Activated CD4-positive, alpha-beta T cell treated with anti-CD3 and anti-CD28 coated beads for 36 hours (primary cell): ENCODE data around the gene KAT6B. TPM values are rescaled to one million over a fixed set of nuclear protein-coding genes. Genes with fewer than 3 reads are reported as not detected.

Experiments used
- ATAC-seq: fragments of 200-7000 bp; cut with Tn5 transposase; one replicate; pipeline ENCODE4 v1.10.0; 2021; ENCODE audit warnings: mild to moderate bottlenecking, moderate library complexity
- CTCF ChIA-PET: fragments of 350-600 bp; sonication (Branson Sonifier 250); formaldehyde crosslinking; loops from one replicate; lab custom pipeline; 2021; ENCODE audit warnings: antibody characterized with exemption; lab: Charles Lee
- POLR2A ChIA-PET: fragments of 350-600 bp; sonication (Branson Sonifier 250); formaldehyde crosslinking; loops from one replicate; lab custom pipeline; 2021; ENCODE audit warnings: antibody characterized with exemption, inconsistent platforms; lab: Charles Lee
- DNase-seq: peaks from one replicate; pipeline ENCODE4 v3.0.0-alpha.2; 2020
- H3K27ac Mint-ChIP-seq: one replicate; pipeline ENCODE4 v1.8.0; 2021; ENCODE audit warnings: mixed read lengths
- H3K27me3 Mint-ChIP-seq: one replicate; pipeline ENCODE4 v1.8.0; 2021; ENCODE audit warnings: mixed read lengths
- H3K36me3 Mint-ChIP-seq: one replicate; pipeline ENCODE4 v1.8.0; 2021; ENCODE audit warnings: low read depth, mixed read lengths
- H3K4me1 Mint-ChIP-seq: one replicate; pipeline ENCODE4 v1.8.0; 2021; ENCODE audit warnings: mixed read lengths
- H3K4me3 Mint-ChIP-seq: one replicate; pipeline ENCODE4 v1.8.0; 2021; ENCODE audit warnings: mild to moderate bottlenecking, moderate library complexity, mixed read lengths
- H3K9me3 Mint-ChIP-seq: one replicate; pipeline ENCODE4 v1.8.0; 2021; ENCODE audit warnings: low read depth, mixed read lengths
- intact Hi-C, 2 experiments: fragments of 100-400 bp; cut with DNase I in 1 of 2; cut with micrococcal nuclease in 1 of 2; formaldehyde crosslinking; loops; one replicate each; pipeline versions ENCODE4 v1.14.2 to v1.15.1; 2022 to 2024; cut with DNase I, micrococcal nuclease
- total RNA-seq, 2 experiments: library from RNA; stranded (reverse); gene quantifications; one replicate each; pipeline ENCODE4 v1.2.3, GENCODE V29; 2021

KAT6B gene
- total RNA-seq, 2 experiments from 2014 or later, result 20.0 to 20.9 TPM

DNA sequence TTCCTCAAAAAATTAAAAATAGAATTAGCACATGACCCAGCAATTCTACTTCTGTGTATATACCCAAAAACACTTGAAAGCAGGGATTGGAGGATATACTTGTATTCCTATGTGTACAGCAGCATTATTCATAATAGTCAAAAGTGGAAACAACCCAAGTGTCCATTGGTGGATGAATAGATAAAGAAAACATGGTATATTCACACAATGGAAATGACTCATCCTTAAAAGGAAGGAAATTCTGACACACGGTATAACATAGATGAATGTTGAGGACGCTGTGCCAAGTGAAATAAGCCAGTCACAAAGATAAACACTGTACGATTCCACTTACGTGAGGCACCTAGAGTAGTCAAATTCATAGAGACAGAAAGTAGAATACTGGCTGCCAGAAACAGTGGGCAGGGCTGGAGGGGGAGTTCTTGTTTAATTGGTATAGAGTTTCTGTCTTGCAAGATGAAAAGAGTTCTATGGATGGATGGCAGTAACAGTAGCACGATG, 26.6 kb upstream of the KAT6B start:
- Mint-ChIP-seq H3K27ac (peak overlapping the region; percentile 24), H3K9me3 (no peaks in the 10 kb centered on the region), H3K36me3 (no peaks in the 10 kb centered on the region), H3K27me3 (no peaks in the 10 kb centered on the region), H3K4me3 (no peak overlapping the region), H3K4me1 (peaks cover 11% of the 10 kb centered on the region)
- ATAC-seq (peak; percentile 99), DNase-seq (peak; percentile 71)
- ChIA-PET POLR2A (no interaction called here), CTCF (interaction anchor here (0.7 kb wide), 1 partner anchor 705 kb away, joined by 3 read pairs; no protein-coding TSS in a partner anchor)
- intact Hi-C loops, result loop anchor here in 1 of 2 experiments (1.0 to 5.0 kb wide), 4 partner anchors 27 to 297 kb away; partner anchors contain the start of gene KAT6B

DNA sequence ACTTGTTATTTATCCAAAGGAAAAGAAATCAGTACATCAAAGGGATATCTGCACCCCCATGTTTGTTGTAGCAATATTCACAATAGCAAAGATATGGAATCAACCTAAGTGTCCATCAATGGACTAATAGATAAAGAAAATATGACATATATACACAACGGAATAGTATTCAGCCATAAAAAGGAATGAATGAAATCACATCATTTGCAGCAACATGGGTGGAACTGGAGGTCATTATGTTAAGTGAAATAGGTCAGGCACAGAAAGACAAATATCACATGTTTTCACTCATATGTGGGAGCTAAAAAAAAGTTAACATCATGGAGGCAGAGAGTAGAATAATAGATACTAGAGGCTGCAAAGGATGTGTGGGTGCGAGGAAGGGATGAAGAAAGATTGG, 25.0 kb upstream of the KAT6B start:
- CTCF ChIA-PET, result interaction anchor here (0.6 kb wide), 1 partner anchor 257 kb away, joined by 3 read pairs; no protein-coding TSS in a partner anchor
- H3K27ac Mint-ChIP-seq, result no peak overlapping the region
- ATAC-seq (no peak), DNase-seq (no peak)
- POLR2A ChIA-PET, result no interaction called here
- peaks cover 7% of the 10 kb centered on the region for H3K4me1 Mint-ChIP-seq
- H3K4me3 Mint-ChIP-seq, result no peak overlapping the region
- no peaks in the 10 kb centered on the region for H3K9me3 Mint-ChIP-seq
- H3K36me3 Mint-ChIP-seq, result no peaks in the 10 kb centered on the region
- intact Hi-C loops, result no loop called here
- H3K27me3 Mint-ChIP-seq, result no peaks in the 10 kb centered on the region

DNA sequence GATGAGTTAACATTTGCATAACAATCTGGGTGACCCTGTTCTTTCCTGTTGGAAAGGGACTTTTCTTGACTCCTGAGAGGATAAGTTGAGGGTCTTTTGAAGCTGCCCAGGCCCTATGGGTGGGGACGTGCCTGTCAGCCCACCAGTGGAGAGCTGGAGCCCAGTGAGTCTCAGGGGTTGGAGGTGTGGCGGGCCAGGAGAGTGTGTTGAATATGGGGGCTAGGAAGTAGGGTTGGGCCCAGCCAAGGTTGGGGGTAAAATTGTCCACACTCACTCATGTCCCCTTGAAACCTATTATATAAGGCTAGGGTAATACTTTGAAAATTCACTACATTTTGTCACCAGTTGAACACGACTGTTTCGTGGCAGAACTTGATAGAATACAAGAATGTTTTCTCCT, 17.9 kb upstream of the KAT6B start:
- intact Hi-C loops, result no loop called here
- no peaks in the 10 kb centered on the region for H3K9me3 Mint-ChIP-seq
- no peak for ATAC-seq
- POLR2A ChIA-PET, result no interaction called here
- H3K4me3 Mint-ChIP-seq, result no peak overlapping the region
- DNase-seq, result no peak
- H3K27me3 Mint-ChIP-seq, result no peaks in the 10 kb centered on the region
- no peaks in the 10 kb centered on the region for H3K36me3 Mint-ChIP-seq
- H3K27ac Mint-ChIP-seq, result no peak overlapping the region
- CTCF ChIA-PET, result no interaction called here
- no peaks in the 10 kb centered on the region for H3K4me1 Mint-ChIP-seq

DNA sequence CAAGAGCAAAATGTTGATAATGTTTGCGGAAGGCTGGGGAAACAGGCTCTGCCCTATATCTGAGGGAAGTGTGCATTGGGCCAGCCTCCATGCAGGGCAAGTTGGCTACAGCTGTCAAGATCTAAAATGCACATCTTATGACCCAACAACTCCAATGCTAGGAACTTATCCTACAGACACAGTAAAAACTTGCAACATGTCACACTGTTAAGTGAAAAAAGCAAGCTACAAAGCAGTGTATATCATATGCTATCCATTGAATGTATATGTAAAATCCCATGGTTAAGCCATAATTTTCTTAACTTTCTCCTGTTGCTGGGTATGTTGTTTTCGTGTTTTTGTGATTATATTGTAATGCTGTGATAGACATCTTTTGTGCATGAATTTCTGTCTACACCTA, 16.3 kb upstream of the KAT6B start:
- CTCF ChIA-PET, result no interaction called here
- ATAC-seq (no peak), DNase-seq (no peak)
- Mint-ChIP-seq H3K27ac (no peak overlapping the region), H3K27me3 (no peaks in the 10 kb centered on the region), H3K4me3 (no peak overlapping the region), H3K36me3 (no peaks in the 10 kb centered on the region), H3K4me1 (no peaks in the 10 kb centered on the region), H3K9me3 (no peaks in the 10 kb centered on the region)
- POLR2A ChIA-PET, result no interaction called here
- intact Hi-C loops, result no loop called here

DNA sequence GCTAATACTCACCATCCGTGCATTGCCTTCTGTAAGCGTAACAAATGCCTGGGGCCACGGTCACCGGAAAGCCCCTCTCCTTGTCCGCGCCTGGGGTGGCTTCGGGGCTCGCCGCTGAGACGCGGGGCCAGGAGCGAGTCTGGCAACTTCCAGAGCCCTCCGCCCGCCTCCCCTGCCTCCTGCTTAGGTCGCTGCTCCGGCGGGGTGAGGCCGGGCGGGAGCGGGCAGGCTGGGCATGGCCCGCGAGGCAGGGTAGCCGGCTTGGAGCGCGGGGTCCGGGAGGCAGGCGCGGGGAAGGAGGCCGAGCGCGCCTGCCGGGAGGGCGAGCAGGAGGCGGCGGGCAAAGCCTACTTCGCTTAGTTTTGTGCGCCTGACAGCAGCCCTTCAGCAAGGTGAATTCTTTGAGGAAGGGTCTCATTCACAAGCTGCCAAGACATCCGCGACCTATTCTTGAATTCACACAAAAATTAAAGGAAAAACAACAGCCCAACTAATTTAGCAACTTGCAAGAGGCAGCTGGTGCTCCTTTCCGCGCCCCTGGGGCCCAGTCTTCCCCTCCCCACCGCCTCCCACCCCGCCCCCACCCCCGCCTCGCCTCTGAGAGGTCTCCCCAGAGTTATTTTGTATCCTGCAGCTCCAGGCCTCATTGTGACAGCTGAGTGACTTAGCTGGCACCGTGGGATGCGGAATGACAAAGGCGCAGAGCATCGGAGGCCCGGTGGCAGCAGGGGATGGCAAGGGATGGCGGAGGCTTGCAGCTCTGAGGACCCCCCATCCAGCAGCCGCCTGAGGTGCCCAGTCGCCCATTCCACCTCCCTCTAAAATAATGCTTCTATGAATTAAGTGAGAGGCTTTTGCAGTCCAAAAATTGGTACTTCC, 12.8 kb upstream of the KAT6B start:
- Mint-ChIP-seq H3K27me3 (no peaks in the 10 kb centered on the region), H3K27ac (no peak overlapping the region), H3K9me3 (peaks cover 7% of the 10 kb centered on the region), H3K4me3 (no peak overlapping the region), H3K4me1 (peaks cover 2% of the 10 kb centered on the region), H3K36me3 (no peaks in the 10 kb centered on the region)
- ChIA-PET CTCF (no interaction called here), POLR2A (no interaction called here)
- no peak for DNase-seq
- intact Hi-C loops, result no loop called here
- ATAC-seq, result no peak

DNA sequence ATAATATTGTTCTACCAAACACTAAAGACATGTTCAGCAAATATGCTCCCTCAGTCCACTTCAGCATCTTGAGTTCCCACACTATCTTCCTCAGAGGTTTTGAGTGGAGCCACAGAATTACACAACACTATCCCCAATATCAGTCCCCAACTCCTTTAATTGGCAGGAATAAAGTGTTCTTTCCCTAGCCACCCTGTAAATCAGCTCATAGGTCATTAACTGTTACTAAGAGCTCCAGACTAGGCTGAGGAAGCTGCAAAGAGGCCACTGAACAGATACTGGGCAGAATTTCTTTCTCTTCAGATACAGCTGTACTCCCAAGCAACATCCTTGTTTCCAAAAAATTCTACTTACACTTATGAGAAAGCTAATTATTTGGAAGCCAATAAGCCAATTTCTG, 11.6 kb upstream of the KAT6B start:
- Mint-ChIP-seq H3K27ac (no peak overlapping the region), H3K4me3 (no peak overlapping the region), H3K4me1 (peaks cover 2% of the 10 kb centered on the region), H3K36me3 (no peaks in the 10 kb centered on the region), H3K27me3 (no peaks in the 10 kb centered on the region), H3K9me3 (peaks cover 7% of the 10 kb centered on the region)
- ChIA-PET POLR2A (no interaction called here), CTCF (no interaction called here)
- ATAC-seq (no peak), DNase-seq (no peak)
- intact Hi-C loops, result no loop called here

DNA sequence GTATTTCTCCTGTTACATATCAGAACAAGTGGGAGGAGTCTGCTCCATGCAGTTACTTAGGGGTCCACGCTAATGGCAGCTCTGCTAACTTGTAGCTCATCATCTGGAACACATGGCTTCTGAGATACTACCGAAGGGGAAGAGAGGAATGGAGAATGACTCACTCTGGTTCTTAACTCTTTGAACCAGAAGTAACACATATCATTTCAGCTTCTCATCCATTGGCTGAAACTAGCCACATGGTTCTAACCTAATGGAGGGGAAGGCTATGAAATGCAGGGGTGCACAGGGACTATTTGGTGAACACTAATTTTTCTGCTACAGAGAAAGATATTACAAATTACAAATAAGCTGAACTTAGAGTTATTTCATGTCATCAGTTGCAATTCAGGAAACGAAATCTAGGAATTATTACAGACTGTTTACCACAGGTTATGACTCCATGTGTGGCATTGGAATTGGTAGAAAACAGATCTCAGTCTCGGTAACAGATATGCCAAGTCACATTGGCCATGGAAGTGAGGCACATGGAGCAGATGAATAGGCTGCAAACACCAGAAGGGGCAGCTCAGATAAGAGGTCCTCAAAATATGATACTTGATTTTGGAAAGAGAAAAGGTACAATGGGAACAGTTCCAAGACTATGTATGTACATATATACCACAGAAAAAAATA, 9.4 kb upstream of the KAT6B start:
- no peak overlapping the region for H3K27ac Mint-ChIP-seq

DNA sequence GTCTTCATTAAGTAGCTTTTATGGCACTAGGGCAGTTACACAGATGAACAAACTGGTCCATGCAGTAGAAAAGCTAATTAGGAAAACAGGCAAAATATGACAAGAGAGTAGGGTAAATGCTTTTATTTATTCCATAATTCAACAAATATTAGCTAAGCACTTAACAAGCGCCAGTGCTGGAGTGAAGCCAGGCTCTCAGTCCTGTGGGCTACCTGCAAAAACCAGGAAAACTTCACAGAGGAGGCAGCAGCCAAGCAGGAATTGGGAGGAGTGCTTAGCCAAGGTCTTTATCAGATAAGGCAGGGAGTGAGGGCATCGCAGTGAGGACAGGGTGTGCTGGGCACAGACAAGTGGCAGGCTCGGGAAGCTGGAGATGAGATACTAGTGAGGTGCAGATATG, 4.9 kb upstream of the KAT6B start:
- POLR2A ChIA-PET, result no interaction called here

More for the DNA sequence above, 9.4 kb upstream of the KAT6B start:
- Mint-ChIP-seq H3K9me3 (peaks cover 7% of the 10 kb centered on the region), H3K4me3 (no peak overlapping the region), H3K36me3 (no peaks in the 10 kb centered on the region), H3K27me3 (no peaks in the 10 kb centered on the region), H3K4me1 (peaks cover 6% of the 10 kb centered on the region)
- ChIA-PET POLR2A (no interaction called here), CTCF (no interaction called here)
- ATAC-seq (no peak), DNase-seq (no peak)
- intact Hi-C loops, result no loop called here

DNA sequence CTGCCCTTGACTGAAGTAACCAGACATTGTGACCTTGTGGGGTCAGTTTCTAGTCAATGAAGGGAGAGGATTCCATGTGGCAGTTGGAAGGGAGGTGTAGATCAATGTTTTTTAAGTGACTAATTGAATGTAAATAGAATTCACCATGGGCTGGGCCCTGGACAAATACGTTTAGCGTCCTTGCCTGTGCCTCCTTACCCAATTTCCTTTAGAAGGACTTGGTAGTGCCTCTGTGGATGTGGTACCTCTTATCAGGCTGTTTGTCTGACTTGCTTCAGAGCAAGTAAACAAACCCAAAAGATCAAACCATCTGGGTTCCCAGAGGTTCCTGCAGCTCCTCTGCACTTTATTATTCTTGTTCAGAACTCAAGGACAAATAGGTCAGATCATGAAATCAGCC, 4.3 kb upstream of the KAT6B start:
- H3K9me3 Mint-ChIP-seq, result peaks cover 1% of the 10 kb centered on the region
- H3K27ac Mint-ChIP-seq, result peak overlapping the region; percentile 18
- POLR2A ChIA-PET, result no interaction called here
- no peak for ATAC-seq
- no peaks in the 10 kb centered on the region for H3K36me3 Mint-ChIP-seq
- intact Hi-C loops, result loop anchor here in 1 of 2 experiments (10.0 kb wide), 2 partner anchors 153 to 557 kb away; no protein-coding TSS in a partner anchor
- CTCF ChIA-PET, result interaction anchor here (0.6 to 1.3 kb wide), 7 partner anchors 8 to 413 kb away, joined by 3 read pairs; partner anchors contain the start of gene COMTD1
- no peaks in the 10 kb centered on the region for H3K27me3 Mint-ChIP-seq
- DNase-seq, result no peak
- no peak overlapping the region for H3K4me3 Mint-ChIP-seq
- peaks cover 37% of the 10 kb centered on the region for H3K4me1 Mint-ChIP-seq

More for the DNA sequence above, 4.9 kb upstream of the KAT6B start:
- intact Hi-C loops, result loop anchor here in 1 of 2 experiments (10.0 kb wide), 2 partner anchors 153 to 557 kb away; no protein-coding TSS in a partner anchor
- ATAC-seq (no peak), DNase-seq (no peak)
- Mint-ChIP-seq H3K4me1 (peaks cover 35% of the 10 kb centered on the region), H3K27ac (no peak overlapping the region), H3K4me3 (no peak overlapping the region), H3K9me3 (peaks cover 7% of the 10 kb centered on the region), H3K27me3 (no peaks in the 10 kb centered on the region), H3K36me3 (no peaks in the 10 kb centered on the region)
- CTCF ChIA-PET, result interaction anchor here (0.9 to 1.3 kb wide), 3 partner anchors 9 to 291 kb away, joined by 3 read pairs; no protein-coding TSS in a partner anchor

DNA sequence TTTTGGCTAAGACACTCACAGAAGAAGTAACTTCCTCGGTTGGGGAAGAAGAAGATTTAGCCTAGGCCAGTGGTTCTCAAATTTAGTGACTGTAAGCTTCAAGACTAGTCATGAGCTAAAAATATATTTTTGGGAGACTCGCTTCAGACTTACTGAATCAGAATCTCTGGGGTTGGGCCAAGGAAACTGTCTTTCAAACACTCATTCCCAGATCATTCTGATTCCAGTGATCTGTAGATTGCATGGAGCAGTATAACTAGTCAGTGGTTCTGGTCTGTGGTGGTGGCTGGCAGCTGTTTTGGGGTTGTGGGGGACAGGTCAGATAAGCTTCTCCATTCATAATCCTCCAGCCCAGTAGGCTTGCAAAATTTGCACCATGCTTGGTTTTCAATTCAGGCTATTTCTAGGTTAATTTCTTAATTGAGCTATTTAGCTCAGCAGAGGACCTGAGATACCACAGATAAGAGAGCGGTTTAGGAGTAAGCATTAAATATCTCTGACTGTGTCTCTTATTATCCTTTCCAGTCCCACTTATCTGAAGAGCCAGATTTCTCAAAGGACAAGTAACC, 3.8 kb upstream of the KAT6B start:
- no peak for DNase-seq
- no peak overlapping the region for H3K4me3 Mint-ChIP-seq
- H3K4me1 Mint-ChIP-seq, result peaks cover 41% of the 10 kb centered on the region
- H3K36me3 Mint-ChIP-seq, result no peaks in the 10 kb centered on the region
- intact Hi-C loops, result loop anchor here in 1 of 2 experiments (10.0 kb wide), 2 partner anchors 152 to 558 kb away; no protein-coding TSS in a partner anchor
- no peak for ATAC-seq
- no peaks in the 10 kb centered on the region for H3K27me3 Mint-ChIP-seq
- H3K9me3 Mint-ChIP-seq, result no peaks in the 10 kb centered on the region
- no peak overlapping the region for H3K27ac Mint-ChIP-seq
- ChIA-PET POLR2A (interaction anchor here (0.5 kb wide), 1 partner anchor 35 kb away, joined by 3 read pairs; no protein-coding TSS in a partner anchor), CTCF (interaction anchor here (0.6 to 1.3 kb wide), 6 partner anchors 9 to 413 kb away, joined by 3 read pairs; partner anchors contain the start of gene COMTD1)

DNA sequence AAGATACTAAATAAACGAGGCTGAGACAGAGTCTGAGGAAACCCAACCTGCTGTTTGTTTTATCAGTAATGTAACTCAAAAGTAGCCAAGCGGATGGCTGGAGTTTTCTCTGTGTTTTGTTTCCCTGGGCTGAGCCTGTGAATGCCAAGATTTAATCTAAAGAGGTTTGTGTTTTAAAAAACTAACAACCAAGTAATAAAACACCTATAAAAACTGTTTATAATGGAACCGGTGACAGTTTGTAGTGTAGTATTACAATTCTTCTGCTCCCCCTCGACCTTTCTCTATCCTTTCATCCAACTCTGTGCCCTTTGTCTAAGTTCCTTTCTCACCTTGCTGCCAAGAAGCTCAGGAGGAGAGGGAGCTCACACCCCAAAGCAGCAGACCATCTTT, 2.6 kb upstream of the KAT6B start:
- POLR2A ChIA-PET, result no interaction called here
- Mint-ChIP-seq H3K36me3 (peaks cover 3% of the 10 kb centered on the region), H3K4me1 (peaks cover 51% of the 10 kb centered on the region), H3K9me3 (no peaks in the 10 kb centered on the region), H3K4me3 (peak overlapping the region; percentile 88), H3K27me3 (no peaks in the 10 kb centered on the region), H3K27ac (peak overlapping the region; percentile 91)
- CTCF ChIA-PET, result interaction anchor here (1.4 kb wide), 1 partner anchor 275 kb away, joined by 3 read pairs; no protein-coding TSS in a partner anchor
- no peak for ATAC-seq
- intact Hi-C loops, result loop anchor here in 1 of 2 experiments (2.0 to 10.0 kb wide), 3 partner anchors 151 to 673 kb away; partner anchors contain the start of genes ADK and AP3M1
- DNase-seq, result no peak
